GM15510 (cell line): ENCODE data around the gene VIP.

ENCODE experiments used
- POLR2A ChIP-seq: IDR thresholded peaks from 3 replicates; pipeline ENCODE4 v1.6.1; 2011; ENCODE audit warnings: borderline replicate concordance; ENCODE audit not compliant: insufficient read length; ENCODE audit errors: extremely low read depth

The VIP gene

DNA sequence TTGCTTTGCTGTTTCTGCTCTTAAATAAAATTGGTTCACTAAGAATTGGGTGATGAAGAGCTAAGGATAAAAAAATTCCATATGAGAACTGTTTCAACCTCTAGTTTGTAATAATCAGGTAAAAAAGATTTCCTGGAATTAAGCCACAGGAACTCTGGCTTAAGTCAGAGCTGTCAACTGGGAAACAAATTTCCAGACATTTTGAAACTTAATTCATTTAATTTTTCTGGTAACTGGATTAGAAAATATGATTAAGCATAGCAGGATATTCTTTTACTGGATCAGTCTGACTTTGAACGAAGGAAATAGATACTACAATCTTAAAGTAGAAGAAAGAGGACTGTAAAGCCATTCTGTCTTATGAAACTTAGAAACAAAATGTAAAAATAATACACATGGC lies 1.3 kb upstream of the VIP start:
- TF ChIP-seq POLR2A = no peak

GRCh38 chr6:152765331-152765730 lies 14.7 kb downstream of the VIP start:
- TF ChIP-seq POLR2A = no peak

- TF ChIP-seq POLR2A = no peak
Measured at GRCh38 chr6:152769159-152769558, 18.6 kb downstream of the VIP start.

GRCh38 chr6:152769993-152770392 lies 19.4 kb downstream of the VIP start:
- no peak for TF ChIP-seq POLR2A

- no peak for TF ChIP-seq POLR2A
Measured at GRCh38 chr6:152771061-152771687, 20.6 kb downstream of the VIP start.

- TF ChIP-seq POLR2A = no peak
Measured at GRCh38 chr6:152775428-152775827, 24.8 kb downstream of the VIP start.

DNA sequence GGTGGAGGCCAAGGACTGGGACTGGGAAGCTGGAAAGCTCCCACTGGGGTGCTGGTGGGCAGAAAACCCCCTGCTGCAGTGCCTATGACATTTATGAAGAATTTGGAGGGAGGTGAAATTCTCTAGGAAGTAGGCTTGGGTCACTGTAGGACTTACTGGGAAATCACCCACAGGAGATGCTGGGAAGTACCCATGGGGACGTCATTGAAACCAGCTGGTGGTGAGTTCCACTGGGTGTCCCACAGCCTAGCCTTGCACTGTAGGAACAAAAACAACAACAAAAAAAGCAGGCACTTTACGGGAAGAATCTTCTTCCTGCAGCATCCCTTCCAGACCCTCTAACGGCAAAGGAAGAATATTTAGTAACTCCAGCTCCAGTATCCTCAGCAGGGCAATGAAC lies 26.2 kb downstream of the VIP start:
- TF ChIP-seq POLR2A = no peak

DNA sequence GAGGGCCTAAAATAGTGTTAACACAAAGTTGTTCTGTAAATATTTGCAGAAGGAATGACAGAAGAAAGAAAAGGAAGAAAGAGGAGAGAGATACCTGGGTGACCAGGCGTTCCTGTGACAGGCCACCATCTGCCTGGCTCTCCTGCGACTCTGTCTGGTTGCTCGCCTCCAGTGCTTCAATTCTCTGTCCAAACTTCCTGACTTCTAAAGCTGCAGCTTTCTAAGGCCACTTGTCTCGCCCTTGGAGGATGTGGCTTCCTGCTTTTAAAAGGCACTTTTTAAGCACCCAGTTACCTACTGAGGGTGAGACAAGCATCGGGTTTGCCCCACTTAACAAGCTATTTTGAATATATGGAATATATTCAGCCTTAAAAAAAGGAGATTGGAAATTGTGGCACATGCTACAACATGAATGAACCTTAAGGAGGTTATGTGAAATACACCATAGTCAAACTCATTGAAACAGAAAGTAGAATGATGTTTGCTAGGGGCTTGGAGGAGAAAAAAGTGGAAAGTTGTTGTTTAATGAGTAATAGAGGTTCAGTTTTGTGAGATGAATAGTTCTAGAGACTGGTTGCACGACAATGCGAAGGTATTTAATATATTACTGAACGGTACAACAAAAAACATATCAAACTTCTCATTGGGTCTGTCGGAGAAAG lies 32.8 kb downstream of the VIP start:
- no peak for TF ChIP-seq POLR2A

- TF ChIP-seq POLR2A = no peak
Measured at GRCh38 chr6:152794696-152795095, 44.1 kb downstream of the VIP start.

DNA sequence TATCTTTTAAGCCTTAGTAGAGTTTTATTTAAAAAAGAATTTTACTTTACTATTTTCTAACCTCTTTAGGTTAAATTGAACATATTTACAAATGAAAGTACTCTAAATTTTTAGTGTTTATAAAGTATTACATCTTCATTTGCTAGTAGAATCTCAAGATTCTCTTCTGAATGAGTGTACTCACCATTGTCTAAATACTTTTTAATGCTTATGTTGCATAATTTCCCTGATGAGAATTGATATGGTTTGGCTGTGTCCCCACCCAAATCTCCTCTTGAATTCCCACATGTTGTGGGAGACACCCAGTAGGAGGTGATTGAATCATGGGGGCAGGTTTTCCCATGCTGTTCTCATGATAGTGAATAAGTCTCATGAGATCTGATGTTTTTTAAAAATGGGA lies 53.6 kb downstream of the VIP start:
- no peak for TF ChIP-seq POLR2A
